ENCODE measurements around the gene NECTIN1.

- TF ChIP-seq CTCF (conservative IDR thresholded peaks at IDR 0.05; ENCODE audit: low read length) (no peak), EZH2phosphoT487 (IDR thresholded peaks at IDR 0.05; ENCODE audit: borderline replicate concordance, low read depth, low read length) (no peak)
Observed at GRCh38 chr11:119652907-119653659, 75.9 kb downstream of the NECTIN1 start.

All from OCI-LY7 (cell line).